Measurements from ENCODE around the gene DMWD. TPM values are rescaled to one million over a fixed set of nuclear protein-coding genes. Genes with fewer than 3 reads are reported as not detected.
A peak's percentile ranks its signal among the peaks of the same experiment; 100 is the strongest.

The DMWD gene
- total RNA-seq, 1 experiment from 2014 or later = 64.6 TPM

DNA sequence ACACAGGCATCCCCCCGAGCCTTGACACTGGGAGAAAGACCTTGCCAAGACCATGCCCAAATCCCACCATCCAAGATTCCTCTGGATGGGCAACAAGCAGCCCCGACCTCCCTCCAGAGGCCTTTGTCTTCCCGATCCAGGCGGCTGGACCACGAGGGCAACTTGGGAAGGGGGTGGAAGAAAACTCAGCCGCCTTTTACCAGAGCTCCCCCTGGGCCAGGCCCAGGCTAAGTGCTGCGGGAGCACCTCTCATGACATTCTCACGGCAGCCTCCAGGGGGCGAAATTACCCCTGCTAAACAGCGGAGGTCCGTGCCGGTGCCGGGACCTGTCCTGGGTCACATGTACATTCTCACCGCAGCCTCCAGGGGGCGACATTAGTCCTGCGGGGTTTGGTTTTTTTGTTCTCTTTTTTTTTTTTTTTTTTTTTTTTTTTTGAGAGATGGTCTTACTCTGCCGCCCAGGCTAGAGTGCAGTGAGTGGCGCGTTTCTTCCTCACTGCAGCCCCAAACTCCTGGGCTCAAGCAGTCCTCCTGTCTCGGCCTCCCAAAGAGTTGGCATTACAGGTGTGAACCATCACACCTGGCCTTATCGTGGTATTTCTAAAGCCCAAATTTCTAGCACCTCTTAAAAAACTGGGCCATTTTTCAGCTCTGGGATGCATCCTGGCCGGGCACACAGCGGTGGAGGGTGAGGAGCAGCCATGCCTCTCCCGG is 24.5 kb upstream of the DMWD start:
- CTCF ChIA-PET = interaction anchor here (0.6 to 1.5 kb wide), 12 partner anchors 9 to 577 kb away, joined by 3 to 7 read pairs (median 4); partner anchors contain the start of genes QPCTL and SNRPD2
- no peaks in the 10 kb centered on the region for H3K27me3 ChIP-seq (ENCODE audit: control insufficient read depth, insufficient read depth, low read length)
- H3K4me1 ChIP-seq (ENCODE audit: control insufficient read depth, insufficient read depth, low read length) = no peaks in the 10 kb centered on the region
- intact Hi-C loops (cut with micrococcal nuclease; ENCODE audit: unreplicated experiment) (no loop called here), in situ Hi-C loops (cut with HindIII; ENCODE audit: low pct_unique_long_range_greater_than_20kb, low sequenced_read_pairs) (no loop called here)
- no peaks in the 10 kb centered on the region for H3K36me3 ChIP-seq (ENCODE audit: control insufficient read depth, insufficient read depth, low read length)
- no peaks in the 10 kb centered on the region for H3K9me3 ChIP-seq (ENCODE audit: control insufficient read depth, insufficient read depth, low read depth, low read length)
- TF ChIP-seq TCF7L2 (IDR thresholded peaks at IDR 0.05; ENCODE audit: low read depth, low read length) = no peak
- TF ChIP-seq, protein P1, sequence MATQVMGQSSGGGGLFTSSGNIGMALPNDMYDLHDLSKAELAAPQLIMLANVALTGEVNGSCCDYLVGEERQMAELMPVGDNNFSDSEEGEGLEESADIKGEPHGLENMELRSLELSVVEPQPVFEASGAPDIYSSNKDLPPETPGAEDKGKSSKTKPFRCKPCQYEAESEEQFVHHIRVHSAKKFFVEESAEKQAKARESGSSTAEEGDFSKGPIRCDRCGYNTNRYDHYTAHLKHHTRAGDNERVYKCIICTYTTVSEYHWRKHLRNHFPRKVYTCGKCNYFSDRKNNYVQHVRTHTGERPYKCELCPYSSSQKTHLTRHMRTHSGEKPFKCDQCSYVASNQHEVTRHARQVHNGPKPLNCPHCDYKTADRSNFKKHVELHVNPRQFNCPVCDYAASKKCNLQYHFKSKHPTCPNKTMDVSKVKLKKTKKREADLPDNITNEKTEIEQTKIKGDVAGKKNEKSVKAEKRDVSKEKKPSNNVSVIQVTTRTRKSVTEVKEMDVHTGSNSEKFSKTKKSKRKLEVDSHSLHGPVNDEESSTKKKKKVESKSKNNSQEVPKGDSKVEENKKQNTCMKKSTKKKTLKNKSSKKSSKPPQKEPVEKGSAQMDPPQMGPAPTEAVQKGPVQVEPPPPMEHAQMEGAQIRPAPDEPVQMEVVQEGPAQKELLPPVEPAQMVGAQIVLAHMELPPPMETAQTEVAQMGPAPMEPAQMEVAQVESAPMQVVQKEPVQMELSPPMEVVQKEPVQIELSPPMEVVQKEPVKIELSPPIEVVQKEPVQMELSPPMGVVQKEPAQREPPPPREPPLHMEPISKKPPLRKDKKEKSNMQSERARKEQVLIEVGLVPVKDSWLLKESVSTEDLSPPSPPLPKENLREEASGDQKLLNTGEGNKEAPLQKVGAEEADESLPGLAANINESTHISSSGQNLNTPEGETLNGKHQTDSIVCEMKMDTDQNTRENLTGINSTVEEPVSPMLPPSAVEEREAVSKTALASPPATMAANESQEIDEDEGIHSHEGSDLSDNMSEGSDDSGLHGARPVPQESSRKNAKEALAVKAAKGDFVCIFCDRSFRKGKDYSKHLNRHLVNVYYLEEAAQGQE (IDR thresholded peaks at IDR 0.05; ENCODE audit: insufficient read depth in 1 of 2, low read depth in 2 of 2, low read length in 1 of 2) = no peak
- peak; percentile 39; the same call in 1 of the 2 replicates for TF ChIP-seq POLR2AphosphoS5 (IDR thresholded peaks at IDR 0.05; ENCODE audit: low read depth, low read length)
- no peak for TF ChIP-seq SIN3A (IDR thresholded peaks at IDR 0.05; ENCODE audit: borderline replicate concordance, insufficient read depth, low read depth, low read length)
- TF ChIP-seq, protein P2, sequence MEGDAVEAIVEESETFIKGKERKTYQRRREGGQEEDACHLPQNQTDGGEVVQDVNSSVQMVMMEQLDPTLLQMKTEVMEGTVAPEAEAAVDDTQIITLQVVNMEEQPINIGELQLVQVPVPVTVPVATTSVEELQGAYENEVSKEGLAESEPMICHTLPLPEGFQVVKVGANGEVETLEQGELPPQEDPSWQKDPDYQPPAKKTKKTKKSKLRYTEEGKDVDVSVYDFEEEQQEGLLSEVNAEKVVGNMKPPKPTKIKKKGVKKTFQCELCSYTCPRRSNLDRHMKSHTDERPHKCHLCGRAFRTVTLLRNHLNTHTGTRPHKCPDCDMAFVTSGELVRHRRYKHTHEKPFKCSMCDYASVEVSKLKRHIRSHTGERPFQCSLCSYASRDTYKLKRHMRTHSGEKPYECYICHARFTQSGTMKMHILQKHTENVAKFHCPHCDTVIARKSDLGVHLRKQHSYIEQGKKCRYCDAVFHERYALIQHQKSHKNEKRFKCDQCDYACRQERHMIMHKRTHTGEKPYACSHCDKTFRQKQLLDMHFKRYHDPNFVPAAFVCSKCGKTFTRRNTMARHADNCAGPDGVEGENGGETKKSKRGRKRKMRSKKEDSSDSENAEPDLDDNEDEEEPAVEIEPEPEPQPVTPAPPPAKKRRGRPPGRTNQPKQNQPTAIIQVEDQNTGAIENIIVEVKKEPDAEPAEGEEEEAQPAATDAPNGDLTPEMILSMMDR (IDR thresholded peaks at IDR 0.05) = peak; percentile 98
- BruUV-seq (replicated peaks) = no TSS peak
- H3K27ac ChIP-seq (ENCODE audit: low read length) = no peak overlapping the region
- DNase-seq (ENCODE audit: low read depth, low spot score) (peak; percentile 67), ATAC-seq (peak; percentile 90)
- H3K4me3 ChIP-seq (ENCODE audit: low read depth in 2 of 2, low read length in 2 of 2) = no peak overlapping the region
- POLR2A ChIA-PET = interaction anchor here (0.5 kb wide), 2 partner anchors 43 to 1081 kb away, joined by 3 to 6 read pairs; no protein-coding TSS in a partner anchor

- POLR2A ChIA-PET = interaction anchor here (0.5 kb wide), 1 partner anchor 42 kb away, joined by 6 read pairs; no protein-coding TSS in a partner anchor
- no peak overlapping the region for H3K27ac ChIP-seq (ENCODE audit: low read length)
Measured at GRCh38 chr19:45816236-45817009, 23.8 kb upstream of the DMWD start.

More at GRCh38 chr19:45816236-45817009, 23.8 kb upstream of the DMWD start:
- TF ChIP-seq, protein P1 (IDR thresholded peaks at IDR 0.05; ENCODE audit: insufficient read depth in 1 of 2, low read depth in 2 of 2, low read length in 1 of 2) = no peak
- TF ChIP-seq TCF7L2 (IDR thresholded peaks at IDR 0.05; ENCODE audit: low read depth, low read length) = no peak
- no peak for TF ChIP-seq SIN3A (IDR thresholded peaks at IDR 0.05; ENCODE audit: borderline replicate concordance, insufficient read depth, low read depth, low read length)
- TF ChIP-seq POLR2AphosphoS5 (IDR thresholded peaks at IDR 0.05; ENCODE audit: low read depth, low read length) = no peak
- TF ChIP-seq, protein P2 (IDR thresholded peaks at IDR 0.05) = no peak
- Histone ChIP-seq H3K4me3 (ENCODE audit: low read depth in 2 of 2, low read length in 2 of 2) (no peak overlapping the region), H3K9me3 (ENCODE audit: control insufficient read depth, insufficient read depth, low read depth, low read length) (no peaks in the 10 kb centered on the region), H3K36me3 (ENCODE audit: control insufficient read depth, insufficient read depth, low read length) (no peaks in the 10 kb centered on the region), H3K27me3 (ENCODE audit: control insufficient read depth, insufficient read depth, low read length) (no peaks in the 10 kb centered on the region), H3K4me1 (ENCODE audit: control insufficient read depth, insufficient read depth, low read length) (no peaks in the 10 kb centered on the region)
- DNase-seq (ENCODE audit: low read depth, low spot score) = no peak
- 0 out of 2 replicates have a peak, but pooled peaks have one; percentile 2 for ATAC-seq
- BruUV-seq (replicated peaks) = no TSS peak
- CTCF ChIA-PET = interaction anchor here (0.6 to 1.5 kb wide), 12 partner anchors 8 to 578 kb away, joined by 3 to 7 read pairs (median 4); partner anchors contain the start of genes QPCTL and SNRPD2
- in situ Hi-C loops (cut with HindIII; ENCODE audit: low pct_unique_long_range_greater_than_20kb, low sequenced_read_pairs) (no loop called here), intact Hi-C loops (cut with micrococcal nuclease; ENCODE audit: unreplicated experiment) (no loop called here)
